HEK293 (cell line): ENCODE measurements around the gene MOB1A.

Source experiments
- CTCF ChIA-PET: fragments of 350-600 bp; formaldehyde crosslinking; extraction: SDS; loops from one replicate; lab custom pipeline; 2021; ENCODE audit warnings: antibody characterized with exemption; lab: Yijun Ruan, JAX
- POLR2A ChIA-PET: fragments of 300-600 bp; formaldehyde crosslinking; extraction: SDS; loops from one replicate; lab custom pipeline; 2020; ENCODE audit warnings: antibody characterized with exemption, inconsistent platforms; lab: Yijun Ruan, JAX
- H3K27ac ChIP-seq: fragments of 200-500 bp; sonication (Bioruptor generic); 2 replicates; pipeline ENCODE4 v1.5.1; 2014; ENCODE audit warnings: low read depth, low read length, control low read depth, inconsistent platforms; ENCODE audit errors: extremely low read depth
- H3K36me3 ChIP-seq, 2 experiments: fragments of 200-500 bp in 1 of 2; sonication (Bioruptor generic) in 1 of 2; 1 replicate in 1 of 2; 2 replicates in 1 of 2; pipeline ENCODE4 v1.5.1; 2014 to 2017; ENCODE audit warnings: inconsistent platforms in 2 of 2, low read length in 2 of 2; ENCODE audit not compliant: control insufficient read depth in 2 of 2, insufficient read depth in 1 of 2
- H3K4me1 ChIP-seq: fragments of 200-500 bp; sonication (Bioruptor generic); 2 replicates; pipeline ENCODE4 v1.5.1; 2014; ENCODE audit warnings: mild to moderate bottlenecking, low read length, inconsistent platforms; ENCODE audit not compliant: control insufficient read depth, insufficient read depth
- H3K4me3 ChIP-seq: 2 replicates; pipeline ENCODE4 v1.5.1; 2011; ENCODE audit warnings: low read depth, mild to moderate bottlenecking, control low read depth, low read length, moderate library complexity
- H3K9me3 ChIP-seq: fragments of 200-500 bp; sonication (Bioruptor generic); 2 replicates; pipeline ENCODE4 v1.5.1; 2014; ENCODE audit warnings: low read depth, low read length, inconsistent platforms; ENCODE audit not compliant: control insufficient read depth, insufficient read depth
- AEBP2 ChIP-seq: fragments of 450-650 bp; formaldehyde crosslinking; IDR thresholded peaks from 2 replicates; pipeline ENCODE4 v1.5.1; 2016; ENCODE audit warnings: missing biosample characterization, missing genetic modification characterization, borderline replicate concordance
- HOXA7 ChIP-seq: sonication (generic); formaldehyde crosslinking; IDR thresholded peaks from 2 replicates; pipeline ENCODE4 v1.8.1; 2022; ENCODE audit warnings: missing genetic modification reagents, borderline replicate concordance
- KLF9 ChIP-seq: fragments of 450-650 bp; formaldehyde crosslinking; IDR thresholded peaks from 2 replicates; pipeline ENCODE4 v1.5.1; 2016; ENCODE audit warnings: missing biosample characterization, missing genetic modification characterization, low read depth
- PRDM10 ChIP-seq: fragments of 450-650 bp; formaldehyde crosslinking; IDR thresholded peaks from 2 replicates; pipeline ENCODE4 v1.5.1; 2016; ENCODE audit warnings: missing biosample characterization, missing genetic modification characterization
- TRIM28 ChIP-seq: IDR thresholded peaks from 2 replicates; pipeline ENCODE4 v1.6.1; 2011; ENCODE audit warnings: low read length, control low read depth, borderline replicate concordance
- YY2 ChIP-seq: fragments of 450-650 bp; formaldehyde crosslinking; IDR thresholded peaks from 2 replicates; pipeline ENCODE4 v1.5.1; 2016; ENCODE audit warnings: missing biosample characterization, missing genetic modification characterization
- ZBTB8A ChIP-seq: fragments of 450-650 bp; formaldehyde crosslinking; IDR thresholded peaks from 2 replicates; pipeline ENCODE4 v1.5.1; 2016; ENCODE audit warnings: missing biosample characterization, missing genetic modification characterization
- ZFP37 ChIP-seq: fragments of 450-650 bp; formaldehyde crosslinking; IDR thresholded peaks from 2 replicates; pipeline ENCODE4 v1.5.1; 2016; ENCODE audit warnings: missing biosample characterization, missing genetic modification characterization
- ZIC2 ChIP-seq: fragments of 450-650 bp; formaldehyde crosslinking; IDR thresholded peaks from 2 replicates; pipeline ENCODE4 v1.5.1; 2016; ENCODE audit warnings: missing biosample characterization, missing genetic modification characterization
- ZNF140 ChIP-seq: fragments of 450-650 bp; formaldehyde crosslinking; IDR thresholded peaks from 2 replicates; pipeline ENCODE4 v1.5.1; 2016; ENCODE audit warnings: missing biosample characterization, missing genetic modification characterization
- ZNF19 ChIP-seq: fragments of 450-650 bp; formaldehyde crosslinking; IDR thresholded peaks from 2 replicates; pipeline ENCODE4; 2016; ENCODE audit warnings: missing biosample characterization, missing genetic modification characterization, low read depth
- ZNF223 ChIP-seq: fragments of 450-650 bp; formaldehyde crosslinking; IDR thresholded peaks from 2 replicates; pipeline ENCODE4 v1.5.1; 2016; ENCODE audit warnings: missing biosample characterization, missing genetic modification characterization
- ZNF426 ChIP-seq: fragments of 450-650 bp; formaldehyde crosslinking; IDR thresholded peaks from 2 replicates; pipeline ENCODE4 v1.5.1; 2017; ENCODE audit warnings: missing biosample characterization, missing genetic modification characterization, mild to moderate bottlenecking, inconsistent platforms, moderate library complexity
- ZNF449 ChIP-seq: fragments of 450-650 bp; formaldehyde crosslinking; IDR thresholded peaks from 2 replicates; pipeline ENCODE4 v1.5.1; 2017; ENCODE audit warnings: missing biosample characterization, mild to moderate bottlenecking, missing genetic modification characterization, moderate library complexity
- ZNF48 ChIP-seq: fragments of 450-650 bp; formaldehyde crosslinking; IDR thresholded peaks from 2 replicates; pipeline ENCODE4 v1.5.1; 2016; ENCODE audit warnings: missing biosample characterization, missing genetic modification characterization
- ZNF488 ChIP-seq: fragments of 450-650 bp; formaldehyde crosslinking; IDR thresholded peaks from 2 replicates; pipeline ENCODE4 v1.5.1; 2016; ENCODE audit warnings: missing biosample characterization, missing genetic modification characterization
- ZNF513 ChIP-seq: fragments of 450-650 bp; IDR thresholded peaks from 2 replicates; pipeline ENCODE4 v1.5.1; 2018; ENCODE audit warnings: missing biosample characterization, missing genetic modification characterization
- ZNF518A ChIP-seq: fragments of 450-650 bp; formaldehyde crosslinking; conservative IDR thresholded peaks from 2 replicates; pipeline ENCODE4 v1.5.1; 2016; ENCODE audit warnings: low read depth, missing biosample characterization, missing genetic modification characterization
- ZNF529 ChIP-seq: fragments of 450-650 bp; formaldehyde crosslinking; IDR thresholded peaks from 2 replicates; pipeline ENCODE4 v1.5.1; 2017; ENCODE audit warnings: missing genetic modification characterization, missing biosample characterization; ENCODE audit not compliant: insufficient replicate concordance
- ZNF544 ChIP-seq: fragments of 450-650 bp; formaldehyde crosslinking; IDR thresholded peaks from 2 replicates; pipeline ENCODE4 v1.5.0; 2017; ENCODE audit warnings: missing biosample characterization, missing genetic modification characterization
- ZNF571 ChIP-seq: fragments of 450-650 bp; formaldehyde crosslinking; IDR thresholded peaks from 2 replicates; pipeline ENCODE4 v1.5.0; 2017; ENCODE audit warnings: missing biosample characterization, missing genetic modification characterization
- ZNF596 ChIP-seq: fragments of 450-650 bp; IDR thresholded peaks from 2 replicates; pipeline ENCODE4 v1.5.0; 2018; ENCODE audit warnings: missing biosample characterization, mild to moderate bottlenecking, missing genetic modification characterization, moderate library complexity

The MOB1A gene

GRCh38 chr2:74148457-74149246 lies 30.0 kb downstream of the MOB1A start:
- Histone ChIP-seq H3K9me3 (no peaks in the 10 kb centered on the region), H3K36me3 (peaks cover 5 to 44% of the 10 kb centered on the region in 2 experiments; a peak in 2 of 3 replicates), H3K27ac (peak overlapping the region; percentile 48), H3K4me1 (no peaks in the 10 kb centered on the region), H3K4me3 (peak overlapping the region; percentile 63)
- CTCF ChIA-PET: interaction anchor here (0.6 to 7.5 kb wide), 9 partner anchors 10 to 469 kb away, joined by 3 to 155 read pairs (median 4); partner anchors contain the start of gene STAMBP
- POLR2A ChIA-PET: interaction anchor here (0.9 to 4.2 kb wide), 4 partner anchors 28 to 320 kb away, joined by 3 to 22 read pairs (median 7); partner anchors contain the start of genes MOB1A, MTHFD2 and STAMBP
- TF ChIP-seq AEBP2 (tag by site-specific recombination): no peak
- TF ChIP-seq ZNF140 (tag by site-specific recombination): no peak
- no peak for TF ChIP-seq ZNF223
- no peak for TF ChIP-seq ZNF488 (tag by site-specific recombination)
- TF ChIP-seq ZNF571: no peak
- TF ChIP-seq ZNF19 (tag by site-specific recombination): no peak
- 0 out of 2 replicates have a peak, but pooled peaks have one; percentile 20 for TF ChIP-seq ZFP37
- TF ChIP-seq ZNF449 (tag by site-specific recombination): no peak
- TF ChIP-seq ZNF518A (tag by site-specific recombination): no peak
- TF ChIP-seq PRDM10 (tag by site-specific recombination): peak; percentile 89
- no peak for TF ChIP-seq ZBTB8A
- no peak for TF ChIP-seq ZNF48 (tag by site-specific recombination)
- TF ChIP-seq YY2 (tag by site-specific recombination): peak; percentile 73; the same call in 1 of the 2 replicates
- no peak for TF ChIP-seq ZNF426 (tag by site-specific recombination)
- TF ChIP-seq ZNF513 (tag by site-specific recombination): no peak
- no peak for TF ChIP-seq TRIM28
- no peak for TF ChIP-seq ZNF529
- TF ChIP-seq ZNF544 (tag by site-specific recombination): no peak
- no peak for TF ChIP-seq KLF9
- no peak for TF ChIP-seq HOXA7 (CRISPR knock-in tag)
- no peak for TF ChIP-seq ZNF596 (tag by site-specific recombination)
- TF ChIP-seq ZIC2 (tag by site-specific recombination): no peak
